Stimulated activated CD4-positive, alpha-beta T cell treated with anti-CD3 and anti-CD28 coated beads, Interleukin-12 subunit alpha, Interleukin-12 subunit beta, amount 100 ng/mL, for 24 hours (primary cell): ENCODE data around the gene SASH1.
"Not testable (repeated sequence)": the region's sequence is repeated elsewhere in the genome, so short reads cannot be mapped to it uniquely, and the experiment has no call there.

Source experiments
- DNase-seq, 2 experiments: peaks; one replicate each; pipeline ENCODE4 v3.0.0-alpha.2; 2020; ENCODE audit warnings: low read depth in 2 of 2

The SASH1 gene

GRCh38 chr6:148365041-148365440 is 22.4 kb downstream of the SASH1 start:
- DNase-seq: no peak

- DNase-seq: no peak
Observed at GRCh38 chr6:148367411-148368024, 24.9 kb downstream of the SASH1 start.

DNA sequence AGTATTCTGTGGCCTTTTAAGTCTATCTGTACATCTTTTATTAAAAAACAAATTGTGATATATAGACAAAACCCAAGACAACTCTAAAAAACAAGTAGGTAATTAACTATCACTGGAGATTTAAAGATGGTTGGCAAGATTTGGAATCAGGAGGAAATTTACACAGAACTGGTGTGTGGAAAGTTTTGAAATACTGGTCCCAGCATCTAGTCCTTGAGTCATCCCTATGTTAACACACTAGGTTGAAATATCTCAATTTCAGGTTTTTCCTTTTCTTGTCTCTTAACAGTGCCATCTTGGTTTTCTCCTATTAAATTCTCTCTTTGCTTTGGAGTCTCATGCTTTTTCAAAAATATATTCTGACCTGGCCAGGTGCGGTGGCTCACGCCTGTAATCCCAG is 27.5 kb downstream of the SASH1 start:
- DNase-seq: no peak

DNA sequence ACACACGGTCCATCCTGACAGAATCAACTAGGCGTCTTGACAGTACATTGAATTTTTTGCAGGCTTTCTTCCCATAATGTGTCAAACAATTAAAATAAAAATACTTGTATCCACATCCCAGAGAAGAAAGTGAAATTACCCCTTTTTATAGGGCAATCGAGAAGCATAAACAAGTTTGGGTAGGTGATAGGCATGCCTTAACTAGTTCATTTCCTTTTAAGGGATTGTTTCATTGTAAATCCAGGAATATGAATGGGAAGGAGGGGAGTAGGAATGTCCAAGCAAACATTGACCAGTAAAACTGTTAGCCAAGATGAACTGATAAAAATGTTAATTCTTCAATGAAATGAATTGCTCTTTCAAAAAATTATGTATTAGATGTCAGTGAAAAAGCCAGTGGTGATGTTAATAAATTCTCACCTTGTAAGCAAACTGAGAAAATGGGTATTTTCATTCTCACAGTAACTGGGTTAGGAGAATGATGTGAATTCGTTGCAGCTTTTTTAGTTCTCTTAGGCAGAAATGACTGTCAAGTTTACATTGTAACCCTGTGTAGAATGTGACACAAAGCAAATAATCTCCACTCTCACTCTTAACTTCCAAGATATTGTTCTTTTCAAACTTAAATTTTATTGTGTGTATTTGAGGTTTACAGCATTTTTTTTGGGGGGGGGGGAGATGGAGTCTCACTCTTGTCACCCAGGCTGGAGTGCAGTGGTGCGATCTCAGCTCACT is 31.6 kb downstream of the SASH1 start:
- no peak for DNase-seq

GRCh38 chr6:148375401-148375800 is 32.8 kb downstream of the SASH1 start:
- no peak for DNase-seq

GRCh38 chr6:148379481-148379880 is 36.8 kb downstream of the SASH1 start:
- no peak for DNase-seq

DNA sequence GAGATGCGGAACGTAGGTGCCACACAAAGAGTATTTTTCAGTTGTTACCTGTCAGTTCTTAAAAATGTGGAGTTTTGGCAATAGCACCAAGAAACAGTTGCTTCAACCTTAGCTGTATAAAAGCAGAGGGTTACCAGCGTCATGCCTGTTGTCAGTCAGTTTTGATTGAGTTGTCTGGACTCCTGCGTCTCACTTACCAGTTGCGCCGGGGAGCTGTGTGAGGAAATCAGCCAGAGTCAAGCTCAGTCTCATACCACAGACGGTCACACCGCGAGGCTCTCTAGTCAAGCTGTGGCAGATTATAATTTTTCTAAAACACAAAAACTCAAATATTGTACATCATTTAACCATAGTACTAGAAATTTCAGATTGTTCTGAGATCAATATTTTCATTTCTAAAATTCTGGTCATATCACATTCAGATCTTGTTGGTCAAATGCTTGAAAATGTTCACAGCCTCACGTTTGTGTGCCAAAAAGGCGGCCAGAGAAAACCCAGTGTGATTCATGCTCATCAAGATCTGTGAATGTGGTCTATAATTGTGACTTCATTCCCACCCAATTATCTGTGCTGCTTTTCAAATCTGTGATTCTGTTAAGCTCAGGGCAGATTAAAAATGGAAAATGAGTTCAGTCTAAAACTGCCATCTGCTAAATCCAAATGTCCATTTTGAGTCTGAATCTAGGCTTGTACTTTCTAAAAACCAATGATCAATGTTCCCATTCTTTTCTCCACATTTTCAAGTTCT is 37.5 kb downstream of the SASH1 start:
- DNase-seq: no peak

GRCh38 chr6:148382051-148382450 is 39.4 kb downstream of the SASH1 start:
- not testable (repeated sequence) for DNase-seq

GRCh38 chr6:148382861-148383260 is 40.2 kb downstream of the SASH1 start:
- no peak for DNase-seq

- DNase-seq: no peak
Observed at GRCh38 chr6:148383658-148384368, 41.2 kb downstream of the SASH1 start.

- DNase-seq: no peak
Observed at GRCh38 chr6:148385379-148385778, 42.7 kb downstream of the SASH1 start.

GRCh38 chr6:148388521-148388920 is 45.9 kb downstream of the SASH1 start:
- no peak for DNase-seq

- no peak for DNase-seq
Observed at GRCh38 chr6:148389086-148389485, 46.4 kb downstream of the SASH1 start.

GRCh38 chr6:148389917-148390316 is 47.3 kb downstream of the SASH1 start:
- no peak for DNase-seq

DNA sequence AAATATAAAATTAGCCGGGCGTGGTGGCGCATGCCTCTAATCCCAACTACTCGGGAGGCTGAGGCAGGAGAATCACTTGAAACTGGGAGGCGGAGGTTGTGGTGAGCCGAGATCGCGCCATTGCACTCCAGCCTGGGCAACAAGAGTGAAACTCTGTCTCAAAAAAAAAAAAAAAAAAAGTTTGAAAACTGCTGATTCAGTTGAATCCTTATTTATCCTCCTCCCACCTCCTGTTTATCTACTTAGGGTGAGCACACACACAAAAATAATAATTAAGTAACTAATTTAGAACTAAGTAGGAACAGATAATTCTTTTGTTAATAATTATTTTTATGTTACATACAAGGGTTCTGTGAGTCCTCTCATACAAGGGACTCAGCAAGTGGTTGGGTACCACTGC is 49.5 kb downstream of the SASH1 start:
- DNase-seq: not testable (repeated sequence)

- DNase-seq: no peak
Observed at GRCh38 chr6:148392671-148393070, 50.0 kb downstream of the SASH1 start.

GRCh38 chr6:148395583-148396101 is 53.0 kb downstream of the SASH1 start:
- no peak for DNase-seq

DNA sequence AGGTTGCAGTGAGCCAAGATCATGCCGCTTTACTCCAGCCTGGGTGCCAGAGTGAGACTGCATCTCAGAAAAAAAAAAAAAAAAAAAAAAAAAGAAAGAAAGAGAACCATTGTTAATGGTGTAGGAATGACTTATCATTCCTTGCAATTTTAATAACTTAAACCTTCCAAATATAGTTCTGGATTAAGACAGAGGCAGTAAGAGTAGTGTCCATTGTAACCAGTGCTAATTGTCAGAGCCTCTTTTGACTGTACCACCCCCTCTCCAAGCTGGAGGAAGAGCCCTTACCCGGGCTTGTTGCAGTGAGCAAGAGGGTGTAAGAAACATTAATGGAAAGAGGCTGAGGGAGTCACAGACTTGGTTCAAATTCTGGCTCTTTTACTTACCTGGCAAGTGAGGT is 53.8 kb downstream of the SASH1 start:
- no peak for DNase-seq

DNA sequence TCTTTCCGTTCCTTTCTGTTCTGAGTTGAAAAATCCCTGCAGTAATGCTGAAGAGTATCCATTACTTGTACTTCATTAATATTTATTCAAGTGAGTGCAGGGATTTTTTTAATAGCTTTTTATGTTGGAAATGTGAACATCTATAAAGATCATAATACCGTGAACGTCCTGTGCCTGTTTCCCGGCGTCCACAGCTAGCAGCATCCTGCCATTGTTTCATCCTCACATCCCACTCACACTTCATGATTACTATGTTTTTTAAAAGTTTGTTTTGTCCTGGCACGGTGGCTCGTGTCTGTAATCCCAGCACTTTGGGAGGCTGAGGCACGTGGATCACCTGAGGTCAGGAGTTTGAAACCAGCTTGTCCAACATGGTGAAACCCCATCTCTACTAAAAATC is 54.3 kb downstream of the SASH1 start:
- no peak for DNase-seq

- no peak for DNase-seq
Observed at GRCh38 chr6:148398244-148398643, 55.6 kb downstream of the SASH1 start.

GRCh38 chr6:148398678-148399077 is 56.0 kb downstream of the SASH1 start:
- DNase-seq: no peak

GRCh38 chr6:148401571-148401970 is 58.9 kb downstream of the SASH1 start:
- DNase-seq: no peak
